Measurements from ENCODE around the gene ANKIB1.

- TF ChIP-seq CTCF (IDR thresholded peaks at IDR 0.05; ENCODE audit: low read depth, low read length, missing input control) (no peak), RAD21 (IDR thresholded peaks at IDR 0.05) (no peak), YY1 (IDR thresholded peaks at IDR 0.05) (no peak), TAF1 (conservative IDR thresholded peaks at IDR 0.05) (no peak), JUND (IDR thresholded peaks at IDR 0.05) (no peak)
- TF ChIP-seq, protein P1, sequence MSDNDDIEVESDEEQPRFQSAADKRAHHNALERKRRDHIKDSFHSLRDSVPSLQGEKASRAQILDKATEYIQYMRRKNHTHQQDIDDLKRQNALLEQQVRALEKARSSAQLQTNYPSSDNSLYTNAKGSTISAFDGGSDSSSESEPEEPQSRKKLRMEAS (IDR thresholded peaks at IDR 0.05) = no peak
Measured at GRCh38 chr7:92295391-92295790, 49.6 kb downstream of the ANKIB1 start.
